Astrocyte of the cerebellum (primary cell): ENCODE measurements around the gene PLPPR1.

Experiments used
- DNase-seq: peaks from one replicate; pipeline ENCODE4 v3.0.0-alpha.2; 2011; ENCODE audit warnings: low read depth
- H3K4me3 ChIP-seq: 2 replicates; pipeline ENCODE4 v1.5.1; 2011; ENCODE audit warnings: mild to moderate bottlenecking, low read depth, low read length, moderate library complexity
- CTCF ChIP-seq: IDR thresholded peaks from 2 replicates; pipeline ENCODE4 v1.5.1; 2012; ENCODE audit warnings: low read length, low read depth, moderate library complexity, mild to moderate bottlenecking; ENCODE audit errors: missing control alignments
- in situ Hi-C: cut with HindIII; loops from 2 replicates; pipeline ENCODE4 v1.10.0; 2017; ENCODE audit warnings: low sequenced_read_pairs

PLPPR1 gene

DNA sequence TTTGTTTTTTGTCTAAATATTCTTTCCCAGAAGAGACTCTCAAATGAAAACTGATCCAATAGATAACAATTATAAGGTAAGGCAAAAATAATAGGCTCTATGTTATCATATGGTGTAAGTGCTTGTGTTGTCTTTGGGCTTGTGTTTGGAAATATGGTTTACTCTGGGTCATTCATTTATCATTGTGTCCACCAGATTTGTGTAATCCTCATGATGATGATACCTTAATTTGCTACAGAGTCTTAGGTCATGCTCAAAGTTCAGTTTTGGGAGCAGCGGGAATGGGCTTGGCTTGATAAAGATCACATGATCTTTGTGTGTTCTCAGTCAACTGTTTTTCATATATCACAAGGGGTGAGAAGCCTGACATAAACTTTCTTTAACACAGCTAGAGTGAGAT is 34.2 kb downstream of the PLPPR1 start:
- in situ Hi-C loops, result no loop called here
- no peak overlapping the region for H3K4me3 ChIP-seq
- no peak for DNase-seq
- TF ChIP-seq CTCF, result no peak

GRCh38 chr9:101063192-101063591 is 34.7 kb downstream of the PLPPR1 start:
- no peak for DNase-seq
- in situ Hi-C loops, result no loop called here

DNA sequence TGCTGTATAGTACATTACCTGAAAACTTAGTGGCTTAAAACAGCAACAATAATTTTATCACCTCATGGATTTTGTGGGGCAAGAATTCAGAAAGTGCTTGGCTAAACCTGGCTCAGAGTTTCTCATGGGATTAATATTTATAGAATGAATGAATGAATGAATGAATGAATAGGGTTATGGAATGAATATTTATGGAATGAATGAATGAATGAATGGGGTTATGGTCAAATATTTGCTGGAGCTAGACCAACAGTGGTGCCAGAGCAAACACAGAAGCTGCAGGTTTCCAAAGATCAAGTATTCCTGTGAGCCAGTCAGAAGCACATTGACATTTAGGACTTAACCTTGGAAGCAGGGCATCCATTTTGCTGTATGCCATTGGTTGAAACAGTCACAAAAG is 35.7 kb downstream of the PLPPR1 start:
- DNase-seq, result no peak
- TF ChIP-seq CTCF, result no peak
- in situ Hi-C loops, result no loop called here
- H3K4me3 ChIP-seq, result no peak overlapping the region

More at GRCh38 chr9:101063192-101063591, 34.7 kb downstream of the PLPPR1 start:
- TF ChIP-seq CTCF, result no peak
- H3K4me3 ChIP-seq, result no peak overlapping the region

GRCh38 chr9:101065930-101066329 is 37.4 kb downstream of the PLPPR1 start:
- DNase-seq, result no peak
- TF ChIP-seq CTCF, result no peak
- in situ Hi-C loops, result no loop called here
- no peak overlapping the region for H3K4me3 ChIP-seq

- no peak overlapping the region for H3K4me3 ChIP-seq
- no peak for DNase-seq
- in situ Hi-C loops, result no loop called here
- no peak for TF ChIP-seq CTCF
Measured at GRCh38 chr9:101068696-101069095, 40.2 kb downstream of the PLPPR1 start.

DNA sequence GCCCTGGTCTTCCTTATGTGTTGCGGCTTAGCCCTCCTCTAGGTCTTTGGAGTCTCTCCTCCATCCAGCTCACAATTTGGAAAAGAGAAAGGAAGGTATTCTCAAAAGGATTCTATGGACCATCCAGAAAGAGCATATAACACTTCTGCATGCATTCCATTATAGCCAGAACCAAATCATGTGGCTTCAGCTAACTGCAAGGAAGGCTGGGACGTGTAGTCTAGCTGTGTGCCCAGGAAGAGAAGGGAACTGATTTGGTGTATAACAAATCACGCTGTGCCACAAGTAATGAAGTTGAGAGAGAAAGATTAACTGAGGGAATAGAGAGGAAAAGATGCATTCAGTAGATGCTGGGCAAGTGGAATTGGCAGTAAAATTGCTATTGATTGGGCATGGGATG is 43.7 kb downstream of the PLPPR1 start:
- no peak for DNase-seq
- TF ChIP-seq CTCF, result no peak
- in situ Hi-C loops, result no loop called here
- H3K4me3 ChIP-seq, result no peak overlapping the region

GRCh38 chr9:101073122-101073521 is 44.6 kb downstream of the PLPPR1 start:
- no peak overlapping the region for H3K4me3 ChIP-seq
- DNase-seq, result no peak
- TF ChIP-seq CTCF, result no peak
- in situ Hi-C loops, result no loop called here
